Effector CD8-positive, alpha-beta T cell (primary cell): ENCODE results near the gene MCOLN1.
"Not testable (repeated sequence)": the region's sequence is repeated elsewhere in the genome, so short reads cannot be mapped to it uniquely, and the experiment has no call there.

ENCODE experiments used
- DNase-seq: peaks from one replicate; lab custom pipeline; 2025; lab: John Stamatoyannopoulos, UW

Gene MCOLN1

DNA sequence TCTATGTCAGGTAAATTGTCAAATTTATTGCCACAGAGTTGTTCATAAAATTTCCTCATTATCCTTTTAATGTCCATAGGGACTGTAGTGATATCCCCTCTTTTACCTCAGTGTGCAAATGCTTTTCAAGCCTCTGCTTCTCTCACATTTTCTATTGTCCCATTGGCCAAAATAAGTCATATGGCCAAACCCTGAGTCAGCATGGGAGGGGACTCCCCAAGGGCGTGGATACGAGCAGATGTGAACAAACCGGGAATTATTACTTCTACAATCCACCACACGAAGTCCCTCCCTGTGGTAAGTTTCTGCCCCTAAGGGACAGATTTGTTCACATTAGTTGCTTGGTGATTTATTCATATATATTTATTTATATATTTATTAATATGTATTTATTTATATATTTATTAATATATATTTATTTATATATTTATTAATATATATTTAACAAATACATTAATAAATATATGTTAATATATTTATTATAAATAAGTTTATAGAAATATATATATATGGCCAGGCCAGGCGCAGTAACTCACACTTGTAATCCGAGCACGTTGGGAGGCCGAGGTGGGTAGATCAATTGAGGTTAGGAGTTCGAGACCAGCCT lies 53.1 kb downstream of the MCOLN1 start:
- no peak for DNase-seq

- DNase-seq, result not testable (repeated sequence)
These were observed 55.0 kb downstream of the MCOLN1 start for GRCh38 chr19:7577422-7577821.

GRCh38 chr19:7578127-7578526 lies 55.7 kb downstream of the MCOLN1 start:
- no peak for DNase-seq

- DNase-seq, result no peak
These were observed 56.8 kb downstream of the MCOLN1 start for GRCh38 chr19:7579182-7579581.

- no peak for DNase-seq
These were observed 60.0 kb downstream of the MCOLN1 start for GRCh38 chr19:7582446-7582845.
